Cardiac septum (tissue), 1 donor: Measurements from ENCODE around the gene CLTA. TPM values are rescaled to one million over a fixed set of nuclear protein-coding genes. Genes with fewer than 3 reads are reported as not detected.
"Not testable (repeated sequence)": the region's sequence is repeated elsewhere in the genome, so short reads cannot be mapped to it uniquely, and the experiment has no call there.

Source experiments
- DNase-seq: peaks from one replicate; pipeline ENCODE4 v3.0.0-alpha.2; 2020; ENCODE audit warnings: low spot score
- intact Hi-C: fragments of 100-400 bp; cut with DNase I; formaldehyde crosslinking; loops from one replicate; pipeline ENCODE4 v1.14.0; 2022
- total RNA-seq: library from RNA; stranded (reverse); fragmentation: NEBNext Ultra II Directional; extraction: Animal tissue kit (Norgen Biotek cat#: 25700); gene quantifications from one replicate; pipeline ENCODE4 v1.2.1, GENCODE V29; 2021
- donor health status: DM: no; HTN: no; CAD: no.

CLTA gene
- total RNA-seq, 1 donor from 2014 or later = 58.3 TPM

DNA sequence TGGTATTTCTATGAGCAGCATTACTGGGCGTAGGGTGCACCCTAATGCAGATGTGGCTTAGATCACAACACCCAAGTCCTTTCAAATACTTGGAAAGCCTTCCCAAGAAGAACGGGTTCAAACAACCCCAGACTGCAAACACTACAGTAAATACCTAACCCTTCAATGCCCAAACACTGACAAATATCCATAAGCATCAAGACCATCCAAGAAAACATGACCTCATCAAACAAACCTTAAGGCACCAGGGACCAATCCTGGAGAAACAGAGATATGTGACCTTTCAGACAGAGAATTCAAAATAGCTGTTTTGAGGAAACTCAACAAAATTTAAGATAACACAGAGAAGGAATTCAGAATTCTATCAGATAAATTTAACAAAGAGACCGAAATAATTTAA is 15.5 kb upstream of the CLTA start:
- DNase-seq, intact Hi-C loops: not testable (repeated sequence)

DNA sequence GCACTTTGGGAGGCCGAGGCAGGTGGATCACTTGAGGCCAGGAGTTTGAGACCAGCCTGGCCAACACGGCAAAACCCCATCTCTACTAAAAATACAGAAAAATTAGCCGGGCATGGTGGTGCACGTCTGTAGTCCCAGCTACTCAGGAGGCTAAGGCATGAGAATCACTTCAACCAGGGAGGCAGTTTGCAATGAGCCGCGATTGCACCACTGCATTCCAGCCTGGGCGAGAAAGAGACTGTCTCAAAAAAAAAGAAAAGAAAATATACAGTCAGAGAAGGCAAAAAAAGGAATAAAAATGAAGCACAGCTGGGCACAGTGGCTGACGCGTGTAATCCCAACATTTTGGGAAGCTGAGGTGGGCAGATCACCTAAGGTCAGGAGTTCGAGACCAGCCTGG is 14.2 kb upstream of the CLTA start:
- DNase-seq, intact Hi-C loops: not testable (repeated sequence)

DNA sequence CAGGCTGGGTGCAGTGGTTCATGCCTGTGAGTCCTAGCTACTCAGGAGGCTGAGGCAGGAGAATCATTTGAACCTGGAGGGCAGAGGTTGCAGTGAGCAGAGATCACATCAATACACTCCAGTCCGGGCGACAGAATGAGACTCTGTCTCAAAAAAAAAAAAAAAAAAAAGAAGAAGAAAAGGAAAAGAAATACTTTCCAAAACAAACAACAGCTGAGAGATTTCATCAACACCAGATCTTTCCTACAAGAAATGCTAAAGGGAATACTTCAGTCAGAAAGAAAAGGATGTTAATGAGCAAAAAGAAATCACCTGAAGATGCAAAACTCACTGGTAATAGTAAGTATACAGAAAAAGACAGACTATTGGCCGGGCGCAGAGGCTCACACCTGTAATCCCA is 13.2 kb upstream of the CLTA start:
- DNase-seq = no peak
- intact Hi-C loops = no loop called here

DNA sequence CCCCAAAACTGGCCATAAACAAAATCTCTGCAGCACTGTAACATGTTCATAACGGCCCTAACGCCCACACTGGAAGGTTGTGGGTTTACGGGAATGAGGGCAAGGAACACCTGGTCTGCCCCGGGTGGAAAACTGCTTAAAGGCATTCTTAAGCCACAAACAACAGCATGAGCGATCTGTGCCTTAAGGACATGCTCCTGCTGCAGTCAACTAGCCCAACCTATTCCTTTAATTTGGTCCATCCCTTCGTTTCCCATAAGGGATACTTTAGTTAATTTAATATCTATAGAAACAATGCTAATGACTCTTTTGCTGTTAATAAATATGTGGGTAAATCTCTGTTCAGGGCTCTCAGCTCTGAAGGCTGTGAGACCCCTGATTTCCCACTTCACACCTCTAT is 10.5 kb upstream of the CLTA start:
- intact Hi-C loops, DNase-seq: not testable (repeated sequence)

DNA sequence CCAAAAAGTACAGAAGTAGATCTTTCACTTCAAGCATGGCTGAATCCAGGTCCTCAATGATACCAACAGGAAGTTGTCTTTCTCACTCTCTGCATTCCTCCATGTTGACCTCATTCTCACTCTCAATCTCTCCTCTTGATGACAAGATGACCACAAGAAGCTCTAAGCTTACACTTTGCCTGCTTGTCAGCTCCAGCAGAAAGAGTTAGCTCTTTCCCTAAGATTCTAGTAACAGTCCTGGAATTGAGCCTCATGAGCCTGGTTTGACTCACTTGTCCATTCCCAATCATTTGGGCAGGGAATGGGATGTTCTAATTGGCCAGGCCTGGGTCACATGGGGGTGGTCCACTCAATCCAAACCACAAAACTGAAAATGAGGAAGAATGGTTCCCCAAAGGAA is 3.3 kb upstream of the CLTA start:
- intact Hi-C loops = no loop called here

DNA sequence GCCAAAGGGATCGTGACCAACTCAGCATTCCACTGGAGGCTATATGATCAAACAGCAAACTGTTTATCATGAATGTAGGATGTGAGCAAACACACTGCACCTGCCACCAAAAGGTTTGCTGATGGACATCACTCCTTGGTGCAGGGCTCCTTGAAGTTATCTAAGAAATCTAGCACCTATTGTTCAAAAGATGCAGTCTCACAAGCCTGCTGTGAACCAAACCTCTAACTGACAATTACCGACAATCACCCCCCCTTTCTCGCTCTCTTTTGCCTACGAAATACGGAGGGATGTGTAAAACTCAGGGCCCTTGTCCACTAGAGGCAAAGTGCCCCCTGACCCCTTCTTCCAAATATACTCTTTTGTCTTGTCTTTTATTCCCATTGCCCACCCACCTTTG is 2.5 kb upstream of the CLTA start:
- intact Hi-C loops = no loop called here
- DNase-seq = no peak

More for the DNA sequence above, 3.3 kb upstream of the CLTA start:
- no peak for DNase-seq

DNA sequence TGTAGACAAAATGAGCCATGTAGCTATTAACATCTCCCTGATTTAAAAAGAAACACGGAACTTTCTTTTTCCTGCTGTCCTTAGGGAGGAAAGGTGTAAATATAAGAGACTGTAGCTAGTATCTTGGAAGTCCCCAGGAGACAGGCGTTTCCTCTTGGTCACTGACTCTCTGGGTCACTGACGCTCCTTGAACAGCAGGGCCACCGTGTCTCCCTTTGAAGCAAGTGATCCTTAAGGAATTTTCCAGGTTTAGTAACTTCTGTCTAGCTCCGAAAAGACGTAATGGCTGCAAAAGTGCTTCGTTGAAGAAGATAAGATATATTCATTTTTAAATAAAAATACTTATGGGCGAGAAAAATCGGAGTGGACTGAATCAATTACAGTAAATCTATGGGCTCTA is 745 bp upstream of the CLTA start:
- intact Hi-C loops = loop anchor here (2.0 kb wide), 1 partner anchor 135 kb away; no protein-coding TSS in a partner anchor
- no peak for DNase-seq

DNA sequence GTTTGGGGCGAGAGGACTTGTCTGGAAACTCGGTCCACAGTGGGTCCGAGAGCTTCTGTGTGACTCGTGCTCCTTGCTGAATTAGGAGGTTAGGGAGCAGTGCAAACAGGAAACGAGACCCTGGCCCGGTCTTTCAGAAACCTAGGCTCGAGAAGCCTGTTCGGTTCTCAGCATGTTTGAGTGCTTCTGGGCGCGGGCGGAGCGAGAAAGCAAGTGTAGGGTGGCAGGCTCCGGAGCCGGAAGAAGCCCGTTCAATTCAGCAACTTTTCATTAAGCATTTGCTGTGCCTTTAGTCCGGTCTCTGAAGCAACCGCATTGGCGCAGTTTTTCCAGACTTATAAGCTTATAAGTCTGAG is 547 bp downstream of the CLTA start:
- intact Hi-C loops = loop anchor here (2.0 kb wide), 1 partner anchor 134 kb away; no protein-coding TSS in a partner anchor
- DNase-seq = no peak

DNA sequence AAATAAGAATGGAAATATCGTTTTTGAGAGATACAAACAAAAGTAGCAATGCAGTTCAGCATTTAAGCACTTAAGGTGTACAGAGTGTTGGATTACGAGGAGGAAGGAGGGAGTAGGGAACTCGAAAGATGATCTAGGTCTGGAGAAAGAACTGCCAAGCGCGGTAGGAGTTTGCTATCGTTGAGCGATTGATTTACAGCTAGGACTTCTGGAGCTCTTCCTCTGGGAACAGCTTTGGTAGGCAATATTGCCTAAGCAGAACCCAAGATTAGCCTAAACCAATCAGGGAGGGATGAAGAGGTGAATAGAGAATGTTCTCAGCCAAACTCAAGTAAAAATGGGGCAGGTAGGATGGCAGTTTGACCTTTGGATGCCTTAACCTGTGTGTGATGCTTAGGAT is 965 bp downstream of the CLTA start:
- intact Hi-C loops = loop anchor here (2.0 kb wide), 1 partner anchor 133 kb away; no protein-coding TSS in a partner anchor
- DNase-seq = no peak

DNA sequence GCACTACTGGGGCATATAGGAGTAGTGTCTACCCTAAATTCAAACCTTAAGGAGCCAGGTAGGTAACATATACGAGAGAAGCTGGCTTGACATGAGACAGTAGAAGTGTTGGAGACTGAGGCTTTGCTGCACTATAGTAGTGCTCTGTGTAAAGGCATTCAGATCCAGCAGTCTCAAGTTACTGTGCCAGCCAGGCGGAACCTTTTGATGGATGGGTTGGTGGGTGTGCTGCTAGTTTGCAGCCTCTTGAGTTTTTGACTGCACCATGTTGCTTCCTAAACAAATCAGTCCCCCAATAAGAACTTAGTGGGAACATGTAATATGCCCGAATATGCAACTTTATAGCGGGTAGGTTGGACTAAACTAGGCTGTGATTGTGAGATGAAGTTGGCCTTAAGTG is 1.5 kb downstream of the CLTA start:
- DNase-seq = no peak
- intact Hi-C loops = no loop called here

DNA sequence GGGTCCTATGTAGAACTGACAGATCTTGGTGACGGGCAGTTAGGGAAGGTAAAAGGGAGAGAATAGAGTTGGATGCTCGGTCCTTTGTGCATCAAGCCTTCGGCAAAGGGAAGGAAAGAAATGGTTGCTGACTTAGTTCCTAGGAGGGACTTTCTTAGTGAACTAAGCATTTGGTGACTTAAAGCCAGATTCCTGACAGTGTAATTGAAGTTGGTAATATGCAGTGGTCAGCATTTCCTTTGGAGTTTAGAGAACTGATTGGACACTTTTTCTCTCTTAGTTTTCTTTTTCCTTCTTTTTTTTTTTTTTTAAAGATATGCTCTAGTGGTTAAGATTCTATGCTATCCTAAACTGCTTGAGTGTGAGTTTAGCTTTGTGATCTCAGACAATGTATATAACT is 2.3 kb downstream of the CLTA start:
- no peak for DNase-seq
- intact Hi-C loops = no loop called here

DNA sequence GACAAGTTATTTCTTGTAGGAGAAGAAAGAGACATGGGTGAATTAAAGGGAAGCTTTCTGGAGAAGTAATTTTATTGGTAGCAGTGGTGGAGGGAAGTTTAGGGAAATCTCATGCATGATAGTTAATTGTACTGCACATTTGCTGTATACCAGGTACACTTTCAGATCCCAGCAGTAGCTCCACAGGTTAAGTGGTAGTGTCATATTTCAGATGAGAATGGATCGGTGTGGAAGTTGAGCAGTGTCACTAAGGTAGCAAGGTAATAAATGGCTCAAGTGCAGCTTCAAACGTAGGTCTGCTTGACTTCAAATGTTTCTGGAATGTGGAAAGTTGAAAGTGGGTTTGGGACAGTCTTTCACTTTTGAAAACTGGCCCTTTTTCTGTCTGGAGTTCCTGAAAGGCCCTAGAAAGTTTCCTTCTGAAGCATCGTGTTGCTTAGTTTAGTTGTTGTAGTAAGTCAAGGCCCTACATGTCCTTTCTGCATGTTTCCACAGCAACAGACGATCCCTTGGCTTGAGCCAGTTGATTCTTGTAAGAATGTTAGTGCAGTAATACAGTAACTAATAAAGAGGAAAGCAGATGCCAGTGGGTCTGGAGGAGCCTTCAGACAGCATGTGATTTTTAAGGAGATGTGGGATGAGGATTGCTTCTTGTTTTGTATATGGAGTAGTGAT is 3.7 kb downstream of the CLTA start:
- no peak for DNase-seq
- intact Hi-C loops = no loop called here

DNA sequence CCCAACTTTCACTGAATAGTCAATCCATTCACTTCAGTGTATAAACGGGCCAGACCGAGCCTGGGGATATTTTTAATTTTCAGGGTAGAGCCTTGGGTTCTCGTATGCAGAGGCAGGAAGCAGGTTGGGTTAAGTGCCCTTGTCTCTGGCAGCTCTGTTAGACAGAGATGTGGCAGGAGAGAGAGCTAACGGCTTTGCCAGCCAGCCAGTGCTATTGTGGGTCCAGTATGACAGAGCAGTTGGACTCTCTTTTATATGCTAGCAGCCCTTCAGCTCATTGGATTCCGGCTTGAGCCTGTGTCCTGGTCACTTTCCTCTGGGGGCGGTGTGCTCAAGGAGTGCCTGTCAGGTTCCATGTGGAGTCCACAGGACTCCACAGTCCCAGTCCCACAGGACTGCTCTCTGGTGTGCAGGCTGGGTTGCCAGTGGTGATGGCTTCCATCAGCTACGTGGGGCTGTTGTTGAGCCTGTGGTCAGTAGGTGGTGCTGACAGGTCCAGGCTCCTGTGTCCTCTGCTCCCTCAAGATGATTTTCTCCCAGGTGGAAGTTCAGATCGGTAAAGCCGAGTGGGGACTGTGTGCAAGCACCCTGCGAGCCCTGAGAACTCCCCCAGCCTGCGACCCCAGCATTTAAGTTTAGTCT is 14.3 kb downstream of the CLTA start:
- intact Hi-C loops = no loop called here
- no peak for DNase-seq

DNA sequence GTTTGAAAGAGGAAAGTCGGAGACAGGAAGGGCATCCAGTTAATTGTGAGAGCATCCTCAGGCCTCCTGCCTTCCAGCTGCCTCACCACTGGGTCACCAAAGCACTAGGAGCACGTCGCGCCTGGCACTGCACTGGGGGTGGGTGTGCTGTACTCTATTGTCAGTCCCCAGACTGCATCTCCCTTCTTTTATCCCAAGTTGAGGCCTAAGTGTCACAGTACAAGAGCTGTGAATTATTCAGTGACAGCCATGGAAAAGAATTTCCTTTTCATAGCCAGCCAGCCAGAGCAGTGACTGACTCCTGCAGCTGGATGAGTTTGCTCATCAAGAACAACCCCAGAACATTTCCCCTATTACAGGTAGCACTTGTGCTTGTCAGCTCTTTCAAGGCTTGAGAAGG is 16.3 kb downstream of the CLTA start:
- DNase-seq = no peak
- intact Hi-C loops = no loop called here

DNA sequence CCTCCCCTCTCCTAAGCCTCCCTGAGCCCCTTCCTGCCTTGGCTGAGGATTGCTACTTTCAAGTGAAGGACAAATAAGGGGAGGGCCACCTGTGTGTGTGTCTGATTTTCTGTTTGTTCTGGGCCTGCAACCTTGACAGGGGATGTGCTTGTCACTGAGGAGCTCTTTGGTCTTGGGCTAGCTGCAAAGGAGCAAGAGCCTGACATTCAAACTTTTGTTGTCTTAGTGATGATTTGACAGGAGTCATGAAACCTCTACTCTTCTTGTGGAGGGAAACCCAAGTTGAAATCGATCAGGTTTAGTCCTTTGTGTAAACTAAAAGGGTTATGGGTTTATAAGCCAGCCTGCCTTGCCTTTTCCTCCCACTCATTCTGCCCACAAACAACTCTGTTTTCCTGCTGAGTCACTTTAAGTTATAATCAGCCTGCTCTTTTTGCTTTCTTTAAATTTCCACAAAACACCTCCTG is 16.9 kb downstream of the CLTA start:
- no peak for DNase-seq
- intact Hi-C loops = no loop called here

DNA sequence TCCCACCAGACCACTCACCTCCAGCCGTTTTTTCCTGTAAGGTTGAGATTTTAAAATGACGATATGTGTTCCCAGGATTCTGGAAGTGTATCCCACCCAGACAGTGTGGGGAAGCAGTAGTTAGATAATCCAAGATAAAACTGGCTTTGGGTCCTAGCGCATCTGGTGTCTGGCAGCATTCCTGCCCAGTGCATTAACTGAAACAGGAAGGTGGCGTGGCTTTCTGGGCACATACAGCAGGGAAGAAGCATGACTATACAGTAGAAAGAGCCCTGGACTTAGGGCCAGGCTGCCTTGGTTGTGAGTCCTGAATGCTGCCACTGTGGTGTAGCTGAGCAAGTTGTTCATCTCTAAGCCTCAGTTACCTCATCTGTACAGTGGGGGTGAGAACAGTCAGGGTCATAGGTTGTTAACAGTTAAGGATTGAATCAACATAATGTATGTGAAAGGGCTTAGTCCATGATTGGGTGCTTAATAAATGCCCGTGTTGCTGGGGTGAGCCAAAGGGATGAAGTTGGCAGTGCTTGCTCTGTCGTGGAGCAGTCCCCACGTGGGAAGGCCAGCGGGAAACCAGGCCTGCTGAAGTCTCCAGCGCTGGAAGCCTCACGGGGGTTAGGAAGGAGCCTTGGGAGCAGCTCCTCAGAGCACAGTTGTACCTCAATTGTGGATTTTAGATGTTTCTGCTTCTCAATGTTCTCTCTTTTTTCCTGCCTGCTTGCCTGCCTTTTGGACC is 18.0 kb downstream of the CLTA start:
- intact Hi-C loops = no loop called here
- no peak for DNase-seq

DNA sequence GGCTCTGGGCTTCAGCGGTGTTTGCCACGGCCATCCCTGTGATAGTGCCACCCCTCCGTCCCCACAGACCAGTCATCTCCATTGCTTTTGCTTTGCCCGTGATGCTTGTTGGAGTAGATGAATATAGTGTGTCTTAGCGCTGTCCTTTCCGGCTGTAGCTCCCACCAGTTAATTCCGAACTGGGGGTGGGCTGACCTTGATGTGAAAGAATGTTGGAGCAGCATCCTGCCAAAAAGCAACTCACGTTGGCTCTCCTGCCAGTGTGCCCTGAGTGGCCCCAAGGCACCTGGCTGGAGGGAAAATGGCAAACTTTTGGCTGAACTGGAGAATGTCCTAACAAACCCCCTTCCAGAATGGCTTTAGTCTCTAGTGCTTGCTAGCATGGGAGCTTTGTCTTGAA is 20.0 kb downstream of the CLTA start:
- DNase-seq = no peak
- intact Hi-C loops = no loop called here

DNA sequence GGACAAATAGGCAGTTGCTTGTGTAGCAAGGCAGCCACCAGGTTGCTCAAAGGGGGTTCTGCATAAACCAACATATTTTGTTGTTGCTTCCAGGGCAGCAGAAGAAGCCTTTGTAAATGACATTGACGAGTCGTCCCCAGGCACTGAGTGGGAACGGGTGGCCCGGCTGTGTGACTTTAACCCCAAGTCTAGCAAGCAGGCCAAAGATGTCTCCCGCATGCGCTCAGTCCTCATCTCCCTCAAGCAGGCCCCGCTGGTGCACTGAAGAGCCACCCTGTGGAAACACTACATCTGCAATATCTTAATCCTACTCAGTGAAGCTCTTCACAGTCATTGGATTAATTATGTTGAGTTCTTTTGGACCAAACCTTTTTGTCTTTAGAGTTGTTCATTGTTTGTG is 20.8 kb downstream of the CLTA start:
- intact Hi-C loops = no loop called here
- DNase-seq = no peak

DNA sequence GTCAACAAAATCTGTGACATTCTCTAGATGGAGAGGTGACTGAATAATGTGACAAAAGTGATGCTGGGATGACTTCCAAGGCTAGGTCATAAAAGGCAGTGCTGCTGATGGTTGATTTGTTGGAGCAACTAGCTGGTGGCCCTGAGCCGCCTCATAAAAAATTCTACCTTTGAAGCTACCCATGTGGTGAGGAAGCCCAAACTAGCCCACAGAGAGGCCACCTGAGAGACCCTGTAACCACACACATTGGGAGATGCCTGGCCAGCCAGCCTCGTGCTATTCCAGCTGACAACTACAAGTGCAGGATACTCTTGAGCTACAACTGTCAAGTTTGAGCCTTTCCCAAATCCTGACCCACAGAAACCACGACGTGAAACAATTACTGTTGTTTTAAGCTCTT is 22.7 kb downstream of the CLTA start:
- intact Hi-C loops = no loop called here
- DNase-seq = no peak

DNA sequence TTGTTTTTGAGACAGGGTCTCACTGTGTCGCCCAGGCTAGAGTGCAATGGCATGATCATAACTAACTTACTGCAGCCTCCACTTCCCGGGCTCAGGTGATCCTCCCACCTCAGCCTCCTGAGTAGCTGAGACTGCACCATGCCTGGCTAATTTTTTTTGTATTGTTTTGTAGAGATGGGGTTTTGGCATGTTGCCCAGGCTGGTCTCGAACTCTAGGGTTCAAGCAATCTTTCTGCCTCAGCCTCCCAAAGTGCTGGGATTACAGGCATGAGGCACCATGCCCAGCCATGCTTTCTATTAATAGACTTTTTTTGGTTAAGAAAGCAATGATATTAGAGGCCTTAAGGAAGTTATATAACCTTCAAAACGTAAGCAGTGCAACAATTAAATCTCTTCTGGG is 23.3 kb downstream of the CLTA start:
- intact Hi-C loops = no loop called here
- DNase-seq = no peak

DNA sequence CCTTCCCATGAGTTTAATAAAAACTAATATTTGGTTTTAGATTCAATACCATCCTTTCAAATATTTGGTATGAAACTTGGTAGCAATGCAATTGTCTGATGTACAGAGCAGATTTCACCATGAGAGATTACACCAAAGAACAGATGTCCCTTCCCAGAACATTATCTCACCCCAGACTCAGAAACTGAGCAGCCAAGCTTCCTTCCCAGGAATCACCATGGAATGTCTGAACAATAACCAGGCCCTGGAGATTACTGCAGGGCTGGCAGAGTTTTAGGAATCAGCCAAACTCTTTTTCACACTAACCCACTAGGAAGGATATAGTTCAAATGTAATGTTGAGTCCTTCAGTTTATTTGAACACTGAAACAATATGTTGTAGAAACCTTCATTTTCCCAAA is 23.9 kb downstream of the CLTA start:
- intact Hi-C loops = no loop called here
- no peak for DNase-seq
